GM21786 (cell line): ENCODE data around the gene COPB2.
"Not testable (repeated sequence)": the region's sequence is repeated elsewhere in the genome, so short reads cannot be mapped to it uniquely, and the experiment has no call there.

Source experiments
- ATAC-seq: cut with Tn5 transposase; IDR thresholded peaks from one replicate; pipeline ENCODE4 v1.9.1; 2021; ENCODE audit not compliant: unreplicated experiment

The COPB2 gene

GRCh38 chr3:139389552-139390368 lies at the start of gene COPB2:
Gene COPB2, minus strand, starts transcription at chr3:139389647. Its CDS starts 97 bp downstream, at chr3:139389550.
- peak; percentile 98 for ATAC-seq

DNA sequence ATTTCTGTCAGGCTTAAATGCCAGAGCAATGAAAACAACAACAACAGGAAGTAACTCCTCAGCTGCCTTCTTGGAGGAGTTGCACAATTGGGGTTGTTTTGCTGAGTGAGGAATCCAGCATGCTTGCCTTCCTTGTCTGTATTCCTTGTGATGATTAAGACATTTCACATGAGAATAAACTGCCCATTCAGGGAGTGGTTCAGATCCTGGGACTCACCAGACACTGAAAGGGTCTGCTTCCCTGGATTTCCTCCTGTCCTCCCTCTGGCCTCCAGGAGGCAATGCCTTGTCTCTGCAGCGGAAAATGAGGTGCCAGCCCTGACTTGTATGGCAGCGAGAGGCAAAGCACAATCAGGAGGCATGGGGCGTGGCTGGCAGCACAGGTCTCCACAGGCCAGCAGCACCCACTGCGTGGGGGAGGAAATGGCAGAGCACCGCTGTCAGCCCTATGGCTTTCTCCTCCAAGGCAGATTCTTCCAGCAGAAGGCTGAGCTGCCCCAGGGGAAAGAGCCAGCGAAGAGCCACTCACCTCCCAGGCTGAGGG lies 45.4 kb upstream of the COPB2 start:
- no peak for ATAC-seq

DNA sequence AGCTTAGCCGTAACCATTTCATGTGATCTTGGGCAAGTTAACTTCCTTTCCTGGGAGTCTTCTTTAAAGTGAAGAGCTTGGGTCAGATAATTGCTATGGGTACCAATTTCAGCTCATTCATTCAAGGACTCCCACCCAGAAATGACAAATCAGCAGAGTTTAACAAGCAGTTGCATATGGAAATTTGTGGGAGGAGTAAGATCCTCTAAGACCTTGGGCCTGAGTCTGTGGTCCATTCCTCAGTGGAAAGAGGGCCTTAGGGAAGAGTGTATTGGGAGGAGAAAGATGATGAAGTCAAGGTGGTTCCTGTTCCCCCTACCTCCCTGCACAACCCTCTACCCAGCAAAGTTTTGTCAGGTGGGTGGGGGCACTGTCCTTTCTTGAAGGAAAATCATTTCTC lies 44.8 kb upstream of the COPB2 start:
- ATAC-seq, result no peak

GRCh38 chr3:139433089-139433488 lies 43.6 kb upstream of the COPB2 start:
- ATAC-seq, result no peak

DNA sequence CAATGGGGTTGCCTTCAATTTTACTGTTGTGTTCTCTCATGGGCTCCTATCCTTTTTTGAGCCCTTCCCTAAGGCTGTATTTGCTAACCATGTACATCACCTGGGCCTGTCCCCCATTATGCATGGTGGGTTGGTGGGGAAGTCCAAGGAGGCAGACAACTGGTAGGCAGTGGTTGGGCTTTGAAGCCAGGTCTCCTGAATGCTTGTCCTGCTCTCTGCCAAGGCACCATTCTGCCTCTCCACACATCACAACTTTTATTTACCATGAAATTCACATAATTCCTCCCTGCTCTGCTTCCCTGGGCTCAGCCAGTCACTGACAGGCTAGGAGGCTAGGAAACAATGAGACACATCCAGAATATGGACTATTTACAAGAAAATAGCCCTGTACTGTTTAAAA lies 41.0 kb upstream of the COPB2 start:
- ATAC-seq, result no peak

DNA sequence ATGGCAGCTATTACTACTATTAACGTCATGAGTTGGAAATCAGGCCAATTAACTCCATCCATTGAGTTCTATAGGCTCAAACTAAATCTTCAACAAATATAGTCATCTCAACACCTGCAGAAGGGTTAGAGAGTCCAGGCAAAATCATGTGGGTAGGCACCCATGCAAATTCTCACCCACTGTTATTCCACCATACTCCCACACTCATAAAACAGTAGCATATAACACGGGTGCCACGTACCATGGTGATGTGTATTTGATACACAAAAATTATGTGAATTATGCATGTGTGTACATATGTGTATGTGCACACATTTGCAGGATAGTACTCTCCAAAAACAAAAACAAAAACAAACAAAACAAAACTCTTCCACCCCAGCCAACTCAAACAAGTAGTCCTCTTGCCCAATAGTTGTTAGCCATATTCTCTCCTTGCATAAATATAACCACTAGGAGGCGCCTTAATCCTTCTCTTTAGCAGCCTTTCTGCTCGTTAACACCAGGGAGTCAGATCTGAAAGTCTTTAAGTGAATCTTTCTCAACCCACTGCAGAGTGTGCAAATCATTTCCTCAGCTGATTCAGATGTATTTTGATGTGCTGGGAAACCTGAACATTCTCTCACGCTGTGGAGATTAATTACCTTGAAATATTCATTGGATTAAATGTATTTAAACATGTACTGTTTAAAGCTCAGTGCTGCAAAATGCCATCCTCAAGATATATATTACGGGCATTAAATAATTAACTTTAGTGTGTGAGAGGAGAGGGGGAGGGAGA lies 38.0 kb upstream of the COPB2 start:
- ATAC-seq, result peak; percentile 70

DNA sequence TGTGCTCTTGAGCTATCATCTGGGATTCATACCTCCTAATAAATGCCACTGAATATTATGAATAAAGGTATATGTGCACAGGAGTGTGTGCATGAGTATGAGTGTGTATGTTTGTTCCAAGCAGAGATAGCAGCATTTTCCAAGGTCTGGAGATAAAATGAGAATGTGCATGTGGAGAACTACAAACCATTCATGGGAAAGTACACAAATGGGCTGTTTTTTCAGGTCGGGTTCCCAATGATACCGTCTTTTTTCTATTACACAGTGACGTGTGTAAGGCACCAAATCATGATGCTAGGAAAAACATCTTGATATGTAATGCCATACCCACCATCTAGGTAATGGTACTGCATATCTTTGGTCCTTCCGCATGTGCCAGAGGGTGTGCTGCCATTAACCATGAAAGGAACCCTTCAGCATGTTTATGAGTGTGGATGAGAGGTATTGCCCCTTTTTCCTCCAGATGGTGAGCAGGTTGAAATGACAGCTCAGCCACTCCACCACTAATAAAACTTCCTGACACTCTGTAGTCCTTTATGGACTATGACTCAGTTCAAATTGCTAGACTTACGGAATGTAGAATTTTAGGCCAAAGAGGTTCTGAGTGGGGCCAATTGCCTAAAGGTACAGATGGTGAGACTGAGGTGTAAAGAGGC lies 36.4 kb upstream of the COPB2 start:
- no peak for ATAC-seq

DNA sequence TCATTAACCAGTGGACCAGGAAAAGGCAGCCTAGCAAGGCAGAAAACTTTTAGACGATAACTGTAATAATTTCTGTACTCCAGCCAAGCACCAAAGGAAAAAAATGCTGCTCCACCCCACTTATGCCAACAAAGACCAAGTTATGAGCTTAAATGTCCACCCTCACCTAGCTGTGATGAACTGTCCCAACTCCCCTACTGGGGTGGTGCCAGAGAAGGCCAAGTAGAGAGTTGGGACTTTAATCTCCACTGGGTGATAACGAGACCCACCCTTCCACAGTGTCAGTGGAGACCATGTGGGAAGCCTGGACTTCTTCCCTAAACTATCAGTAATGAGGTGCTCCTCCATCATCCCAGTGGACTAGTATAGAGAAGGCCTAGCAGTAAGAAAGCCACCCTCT lies 33.8 kb upstream of the COPB2 start:
- no peak for ATAC-seq

GRCh38 chr3:139421460-139421859 lies 32.0 kb upstream of the COPB2 start:
- ATAC-seq, result no peak

GRCh38 chr3:139421040-139421439 lies 31.6 kb upstream of the COPB2 start:
- no peak for ATAC-seq

- ATAC-seq, result no peak
These were observed 28.7 kb upstream of the COPB2 start for GRCh38 chr3:139418144-139418543.

GRCh38 chr3:139416275-139416674 lies 26.8 kb upstream of the COPB2 start:
- no peak for ATAC-seq

GRCh38 chr3:139414608-139415224 lies 25.3 kb upstream of the COPB2 start:
- ATAC-seq, result no peak

GRCh38 chr3:139412891-139413290 lies 23.4 kb upstream of the COPB2 start:
- not testable (repeated sequence) for ATAC-seq

GRCh38 chr3:139401155-139401554 lies 11.7 kb upstream of the COPB2 start:
- ATAC-seq, result not testable (repeated sequence)

DNA sequence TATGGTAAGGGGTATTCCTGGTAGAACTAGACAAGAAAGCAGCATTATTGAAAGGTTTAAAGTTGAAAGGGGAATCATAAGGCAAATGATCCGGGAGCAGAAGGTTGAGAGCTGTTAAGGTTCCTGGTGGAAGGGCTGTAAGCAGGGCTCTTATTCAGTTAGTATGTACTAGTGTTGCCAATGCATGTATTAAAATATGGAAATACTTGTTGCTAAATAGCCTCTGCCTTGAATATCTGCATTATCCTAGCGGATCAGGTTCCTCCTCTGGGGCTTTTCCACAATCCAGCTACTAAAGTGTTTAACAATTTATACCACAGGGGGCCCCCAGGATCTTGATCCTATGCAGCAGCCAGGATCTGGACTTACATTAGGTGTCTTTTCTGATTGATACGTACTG lies 7.3 kb upstream of the COPB2 start:
- no peak for ATAC-seq

DNA sequence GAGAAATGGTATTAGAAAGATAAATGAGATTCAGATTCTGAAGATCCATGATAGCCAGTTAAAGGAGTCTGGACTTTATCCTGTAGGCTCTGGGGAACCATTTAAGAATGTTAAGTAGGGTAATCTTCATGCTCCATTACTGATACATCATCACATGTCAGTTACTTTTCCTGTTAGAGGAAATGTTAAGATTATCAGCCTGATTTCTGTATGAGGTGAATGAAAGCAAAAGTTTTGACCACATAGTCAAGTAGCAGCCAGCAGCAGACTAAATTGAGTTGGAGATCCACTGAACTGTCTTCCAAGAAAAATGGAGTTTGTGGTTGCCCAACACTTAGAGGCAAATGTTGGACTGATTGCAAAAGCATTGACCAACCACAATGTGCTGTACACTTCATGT lies 4.7 kb upstream of the COPB2 start:
- ATAC-seq, result no peak

DNA sequence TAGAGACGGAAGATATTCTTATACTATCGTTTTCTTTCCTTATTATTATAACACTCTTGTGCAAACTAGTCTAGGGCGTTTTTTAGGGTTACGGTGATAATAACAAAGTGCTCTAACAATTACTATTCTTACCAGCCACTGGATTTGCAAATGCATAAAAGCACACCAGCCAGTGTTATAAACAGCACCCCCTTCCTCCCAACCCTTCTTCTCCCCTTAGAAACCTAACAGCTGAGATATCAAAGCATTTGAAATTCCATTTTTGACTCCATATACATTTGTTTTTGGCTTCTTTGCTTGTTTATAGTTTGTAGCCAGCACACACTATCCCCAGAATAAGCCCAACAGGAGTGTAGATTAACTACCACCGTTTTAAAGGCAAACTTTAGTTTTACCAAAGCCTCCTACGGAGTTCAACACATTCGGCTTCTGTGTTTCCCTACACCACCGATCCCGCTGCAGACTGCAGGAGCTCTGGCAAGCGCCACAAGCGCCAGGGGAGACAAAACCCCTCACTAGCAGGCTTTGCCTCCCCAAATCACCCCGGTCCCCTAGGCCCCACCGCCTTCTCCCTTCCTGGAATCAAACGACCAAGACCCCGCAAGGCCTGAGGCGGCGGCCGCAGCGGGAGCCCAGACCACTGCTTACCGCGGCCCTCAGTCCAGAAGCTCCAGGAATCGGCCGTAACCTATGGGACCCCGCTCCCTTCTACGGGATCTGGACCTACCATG lies 461 bp downstream of the COPB2 start:
- ATAC-seq, result peak; percentile 23

DNA sequence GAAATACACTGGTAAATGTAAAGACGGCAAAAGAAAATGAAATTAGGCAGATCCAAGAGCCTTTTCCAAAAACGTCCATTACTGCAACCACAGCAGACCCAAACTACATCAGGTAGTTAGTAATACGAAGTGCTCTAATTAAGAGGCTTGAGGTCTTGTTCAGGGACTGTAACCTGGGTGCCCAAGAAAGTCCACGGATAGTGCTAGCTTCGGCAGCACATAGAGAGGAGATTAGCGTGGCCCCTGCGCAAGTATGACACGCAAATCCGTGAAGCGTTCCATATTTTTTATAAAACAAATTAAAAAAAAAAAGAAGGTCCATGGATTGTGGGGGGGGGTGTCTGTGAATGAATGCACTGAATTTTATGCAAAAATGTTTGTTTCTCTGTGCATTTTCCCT lies 1.4 kb downstream of the COPB2 start:
- no peak for ATAC-seq

GRCh38 chr3:139382291-139382690 lies 7.2 kb downstream of the COPB2 start:
- ATAC-seq, result not testable (repeated sequence)
